Astrocyte (in vitro differentiated cells and primary cell): Measurements from ENCODE around the gene ANKS1A. TPM values are rescaled to one million over a fixed set of nuclear protein-coding genes. Genes with fewer than 3 reads are reported as not detected.

Experiments
- DNase-seq: peaks from one replicate; pipeline ENCODE4 v3.0.0-alpha.2; 2010; ENCODE audit warnings: low read depth
- FAIRE-seq: peaks from 2 replicates; lab custom pipeline; 2011; peaks lifted over from hg19 to GRCh38; lab: Jason Lieb, UNC
- H2AFZ ChIP-seq: 2 replicates; pipeline ENCODE4 v1.6.0; 2012; ENCODE audit warnings: low read depth, low read length, inconsistent platforms
- H3K27ac ChIP-seq: 2 replicates; pipeline ENCODE4 v1.5.1; 2011; ENCODE audit warnings: low read depth, low read length, inconsistent platforms
- H3K27me3 ChIP-seq: 2 replicates; pipeline ENCODE4 v1.6.0; 2011; ENCODE audit warnings: low read length, inconsistent platforms; ENCODE audit not compliant: insufficient read depth
- H3K36me3 ChIP-seq: 2 replicates; pipeline ENCODE4 v1.5.1; 2011; ENCODE audit warnings: low read length, inconsistent platforms; ENCODE audit not compliant: insufficient read depth
- H3K4me1 ChIP-seq: 2 replicates; pipeline ENCODE4 v1.5.1; 2011; ENCODE audit warnings: low read length, inconsistent platforms; ENCODE audit not compliant: insufficient read depth
- H3K4me2 ChIP-seq: 2 replicates; pipeline ENCODE4 v1.6.0; 2012; ENCODE audit warnings: low read length, inconsistent platforms
- H3K4me3 ChIP-seq: 2 replicates; pipeline ENCODE4 v1.5.1; 2011; ENCODE audit warnings: low read depth, mild to moderate bottlenecking, low read length, inconsistent platforms; ENCODE audit not compliant: insufficient read depth
- H3K79me2 ChIP-seq: 2 replicates; pipeline ENCODE4 v1.6.0; 2012; ENCODE audit warnings: mild to moderate bottlenecking, low read length, inconsistent platforms; ENCODE audit not compliant: insufficient read depth
- H3K9ac ChIP-seq: 2 replicates; pipeline ENCODE4 v1.6.0; 2012; ENCODE audit warnings: mild to moderate bottlenecking, low read length, inconsistent platforms
- H3K9me3 ChIP-seq: 2 replicates; pipeline ENCODE4 v1.5.1; 2012; ENCODE audit warnings: low read depth, mild to moderate bottlenecking, low read length, inconsistent platforms; ENCODE audit not compliant: insufficient read depth
- H4K20me1 ChIP-seq: 2 replicates; pipeline ENCODE4 v1.6.0; 2012; ENCODE audit warnings: low read length, inconsistent platforms; ENCODE audit not compliant: insufficient read depth
- H3K27ac Mint-ChIP-seq: one replicate; pipeline ENCODE4 v1.8.0; 2021; ENCODE audit warnings: mild to moderate bottlenecking, mixed read lengths; ENCODE audit not compliant: unreplicated experiment
- H3K27me3 Mint-ChIP-seq: one replicate; pipeline ENCODE4 v1.8.0; 2021; ENCODE audit warnings: low read depth, mixed read lengths; ENCODE audit not compliant: unreplicated experiment
- H3K36me3 Mint-ChIP-seq: one replicate; pipeline ENCODE4 v1.8.0; 2021; ENCODE audit warnings: low read depth, mixed read lengths; ENCODE audit not compliant: unreplicated experiment
- H3K4me1 Mint-ChIP-seq: one replicate; pipeline ENCODE4 v1.8.0; 2021; ENCODE audit warnings: low read depth, mixed read lengths; ENCODE audit not compliant: unreplicated experiment
- H3K4me3 Mint-ChIP-seq: one replicate; pipeline ENCODE4 v1.8.0; 2021; ENCODE audit warnings: mild to moderate bottlenecking, moderate library complexity, mixed read lengths; ENCODE audit not compliant: unreplicated experiment
- H3K9me3 Mint-ChIP-seq: one replicate; pipeline ENCODE4 v1.8.0; 2021; ENCODE audit warnings: mild to moderate bottlenecking, mixed read lengths; ENCODE audit not compliant: unreplicated experiment
- CTCF ChIP-seq: IDR thresholded peaks from 2 replicates; pipeline ENCODE4 v1.5.1; 2011; ENCODE audit warnings: low read depth, mild to moderate bottlenecking, inconsistent platforms, low read length, moderate library complexity; ENCODE audit not compliant: insufficient read depth
- EZH2 ChIP-seq: IDR thresholded peaks from 2 replicates; pipeline ENCODE4 v1.6.1; 2012; ENCODE audit warnings: mild to moderate bottlenecking, low read length, inconsistent platforms; ENCODE audit not compliant: insufficient read depth
- total RNA-seq: library from RNA; stranded (reverse); gene quantifications from 2 replicates; pipeline ENCODE4 v1.2.1, GENCODE V29; 2021

ANKS1A gene
- total RNA-seq, 1 donor from 2014 or later = 18.0 TPM

- peaks cover 18% of the 10 kb centered on the region for H3K36me3 Mint-ChIP-seq
These were observed 192.4 kb downstream of the ANKS1A start for GRCh38 chr6:35081426-35081851.

GRCh38 chr6:35082046-35082732 is 193.1 kb downstream of the ANKS1A start:
- H3K4me3 Mint-ChIP-seq = no peak overlapping the region
- TF ChIP-seq CTCF (no peak), EZH2 (no peak)
- H3K36me3 Mint-ChIP-seq = peaks cover 21% of the 10 kb centered on the region
- no peak for FAIRE-seq
- H3K27ac Mint-ChIP-seq = no peak overlapping the region
- H3K27ac ChIP-seq = no peak overlapping the region
- no peaks in the 10 kb centered on the region for H3K9me3 ChIP-seq
- H3K79me2 ChIP-seq = no peaks in the 10 kb centered on the region
- no peak overlapping the region for H2AFZ ChIP-seq
- H4K20me1 ChIP-seq = no peaks in the 10 kb centered on the region
- peak overlapping the region; percentile 60 for H3K4me2 ChIP-seq
- no peak overlapping the region for H3K4me3 ChIP-seq
- peaks cover 14% of the 10 kb centered on the region for H3K4me1 Mint-ChIP-seq
- no peak overlapping the region for H3K9ac ChIP-seq
- no peak for DNase-seq
- peaks cover 18% of the 10 kb centered on the region for H3K4me1 ChIP-seq
- H3K27me3 Mint-ChIP-seq = no peaks in the 10 kb centered on the region
- H3K36me3 ChIP-seq = no peaks in the 10 kb centered on the region
- no peaks in the 10 kb centered on the region for H3K9me3 Mint-ChIP-seq
- H3K27me3 ChIP-seq = no peaks in the 10 kb centered on the region

More at GRCh38 chr6:35081426-35081851, 192.4 kb downstream of the ANKS1A start:
- no peak overlapping the region for H3K4me3 Mint-ChIP-seq
- no peak overlapping the region for H3K27ac Mint-ChIP-seq
- FAIRE-seq (no peak), DNase-seq (peak; percentile 31)
- Histone ChIP-seq H3K9me3 (no peaks in the 10 kb centered on the region), H3K79me2 (no peaks in the 10 kb centered on the region), H3K36me3 (no peaks in the 10 kb centered on the region), H4K20me1 (no peaks in the 10 kb centered on the region), H3K9ac (no peak overlapping the region), H3K4me2 (peak overlapping the region; percentile 60), H2AFZ (no peak overlapping the region), H3K4me1 (peaks cover 18% of the 10 kb centered on the region), H3K27me3 (no peaks in the 10 kb centered on the region), H3K27ac (no peak overlapping the region), H3K4me3 (no peak overlapping the region)
- no peaks in the 10 kb centered on the region for H3K9me3 Mint-ChIP-seq
- peaks cover 14% of the 10 kb centered on the region for H3K4me1 Mint-ChIP-seq
- TF ChIP-seq EZH2 (no peak), CTCF (no peak)
- no peaks in the 10 kb centered on the region for H3K27me3 Mint-ChIP-seq
